H1 (cell line): ENCODE results near the gene RBM4. TPM values are rescaled to one million over a fixed set of nuclear protein-coding genes. Genes with fewer than 3 reads are reported as not detected.

Experiments
- CTCF ChIA-PET: fragments of 300-600 bp; sonication (Branson Sonifier 250); formaldehyde crosslinking; loops from one replicate; lab custom pipeline; 2021; ENCODE audit not compliant: partially characterized antibody; lab: Charles Lee
- POLR2A ChIA-PET: fragments of 300-600 bp; sonication (Branson Sonifier 250); formaldehyde crosslinking; loops from one replicate; lab custom pipeline; 2021; ENCODE audit warnings: inconsistent platforms; ENCODE audit not compliant: partially characterized antibody; lab: Charles Lee
- DNase-seq, 2 experiments: peaks; one replicate each; pipeline versions ENCODE4 v3.0.0 to v3.0.0-alpha.2; 2010 to 2022; ENCODE audit warnings: low spot score in 2 of 2, low read depth in 1 of 2, mixed read lengths in 1 of 2
- FAIRE-seq: peaks from 2 replicates; lab custom pipeline; 2011; peaks lifted over from hg19 to GRCh38; lab: Jason Lieb, UNC
- H2AFZ ChIP-seq: 2 replicates; pipeline ENCODE4 v1.8.1; 2012; ENCODE audit warnings: low read length, inconsistent platforms
- H2AK5ac ChIP-seq: 2 replicates; pipeline ENCODE4 v1.6.1; 2013; ENCODE audit warnings: low read depth, low read length
- H2BK120ac ChIP-seq: replicated peaks from 2 replicates; pipeline ENCODE3; 2013; ENCODE audit warnings: low read depth, low read length, inconsistent platforms
- H2BK12ac ChIP-seq: 2 replicates; pipeline ENCODE4 v1.6.1; 2013; ENCODE audit warnings: low read depth, low read length
- H2BK15ac ChIP-seq: 2 replicates; pipeline ENCODE4 v1.6.1; 2013; ENCODE audit warnings: low read length
- H2BK20ac ChIP-seq: 2 replicates; pipeline ENCODE4 v1.6.1; 2013; ENCODE audit warnings: low read length
- H2BK5ac ChIP-seq: 2 replicates; pipeline ENCODE4 v1.6.1; 2013; ENCODE audit warnings: low read depth, low read length
- H3K14ac ChIP-seq: 2 replicates; pipeline ENCODE4 v1.6.1; 2013; ENCODE audit warnings: inconsistent platforms; ENCODE audit not compliant: insufficient read length
- H3K18ac ChIP-seq: 2 replicates; pipeline ENCODE4 v1.6.1; 2013; ENCODE audit warnings: low read length; ENCODE audit errors: extremely low read depth
- H3K23ac ChIP-seq: 2 replicates; pipeline ENCODE4 v1.6.1; 2013; ENCODE audit warnings: inconsistent platforms; ENCODE audit not compliant: insufficient read length
- H3K23me2 ChIP-seq: 2 replicates; pipeline ENCODE4 v1.6.1; 2013; ENCODE audit warnings: low read depth, low read length
- H3K27ac ChIP-seq: 2 replicates; pipeline ENCODE4 v1.6.1; 2011; ENCODE audit warnings: low read depth, low read length, inconsistent platforms
- H3K27me3 ChIP-seq, 4 experiments: replicated peaks in 1 of 4; 1 replicate in 1 of 4; 2 replicates in 3 of 4; pipeline versions ENCODE4 v1.6.1 to v1.8.1; 2011 to 2013; ENCODE audit warnings: low read length in 3 of 4, mild to moderate bottlenecking in 3 of 4, inconsistent platforms in 2 of 4, mixed read lengths in 2 of 4, moderate library complexity in 1 of 4; ENCODE audit not compliant: control insufficient read depth in 3 of 4, insufficient read depth in 3 of 4; ENCODE audit errors: extremely low read depth in 1 of 4
- H3K36me3 ChIP-seq, 4 experiments: 2 replicates each; pipeline versions ENCODE4 v1.6.1 to v1.8.1; 2011 to 2013; ENCODE audit warnings: mild to moderate bottlenecking in 4 of 4, low read length in 3 of 4, moderate library complexity in 2 of 4, control low read depth in 1 of 4, inconsistent platforms in 1 of 4; ENCODE audit not compliant: insufficient read depth in 4 of 4, control insufficient read depth in 2 of 4
- H3K4ac ChIP-seq: replicated peaks from 2 replicates; pipeline ENCODE3; 2013; ENCODE audit warnings: low read length, low read depth, mixed read lengths, inconsistent platforms; ENCODE audit not compliant: insufficient read length
- H3K4me1 ChIP-seq, 4 experiments: replicated peaks in 1 of 4; 1 replicate in 1 of 4; 2 replicates in 3 of 4; pipeline versions ENCODE4 v1.6.1 to v1.8.1; 2011 to 2013; ENCODE audit warnings: low read length in 3 of 4, inconsistent platforms in 2 of 4, mixed read lengths in 1 of 4; ENCODE audit not compliant: insufficient read depth in 4 of 4, control insufficient read depth in 3 of 4
- H3K4me2 ChIP-seq, 2 experiments: 2 replicates each; pipeline versions ENCODE4 v1.6.1 to v1.8.1; 2011 to 2013; ENCODE audit warnings: low read depth in 2 of 2, low read length in 2 of 2, control low read depth in 1 of 2, inconsistent platforms in 1 of 2, mild to moderate bottlenecking in 1 of 2; ENCODE audit not compliant: insufficient read depth in 1 of 2
- H3K4me3 ChIP-seq, 4 experiments: fragments of 200-600, 300-600 bp in 1 of 4; sonication (generic), shearing (Covaris generic), sonication (Bioruptor Twin) in 1 of 4; 2 replicates each; pipeline versions ENCODE4 v1.5.1 to v1.8.1; 2011 to 2016; ENCODE audit warnings: low read length in 4 of 4, low read depth in 3 of 4, control low read depth in 2 of 4, inconsistent platforms in 2 of 4, mild to moderate bottlenecking in 2 of 4, mixed read lengths in 1 of 4, moderate library complexity in 1 of 4; ENCODE audit not compliant: insufficient read depth in 2 of 4; ENCODE audit errors: extremely low read depth in 1 of 4
- H3K56ac ChIP-seq: replicated peaks from 2 replicates; pipeline ENCODE3; 2013; ENCODE audit warnings: low read depth, mild to moderate bottlenecking, mixed read lengths, low read length, inconsistent platforms; ENCODE audit not compliant: insufficient read length
- H3K79me1 ChIP-seq: 2 replicates; pipeline ENCODE4 v1.6.1; 2013; ENCODE audit warnings: low read depth, low read length, control low read depth
- H3K79me2 ChIP-seq, 2 experiments: 2 replicates each; pipeline versions ENCODE4 v1.6.1 to v1.8.1; 2012 to 2013; ENCODE audit warnings: low read length in 2 of 2, mild to moderate bottlenecking in 2 of 2, inconsistent platforms in 1 of 2; ENCODE audit not compliant: insufficient read depth in 2 of 2, control insufficient read depth in 1 of 2
- H3K9ac ChIP-seq, 4 experiments: replicated peaks in 1 of 4; 1 replicate in 1 of 4; 2 replicates in 3 of 4; pipeline versions ENCODE4 v1.6.1 to v1.8.1; 2011 to 2013; ENCODE audit warnings: low read depth in 3 of 4, low read length in 3 of 4, control low read depth in 2 of 4, mild to moderate bottlenecking in 2 of 4, moderate library complexity in 2 of 4, inconsistent platforms in 1 of 4; ENCODE audit errors: extremely low read depth in 1 of 4
- H3K9me3 ChIP-seq, 2 experiments: 2 replicates each; pipeline versions ENCODE4 v1.6.1 to v1.8.1; 2012 to 2013; ENCODE audit warnings: mild to moderate bottlenecking in 2 of 2, moderate library complexity in 2 of 2, control low read depth in 1 of 2, inconsistent platforms in 1 of 2, low read depth in 1 of 2, low read length in 1 of 2, mixed read lengths in 1 of 2; ENCODE audit not compliant: insufficient read depth in 2 of 2
- H4K20me1 ChIP-seq, 2 experiments: replicated peaks in 1 of 2; 2 replicates each; pipeline versions ENCODE3 to v1.8.1; 2011 to 2013; ENCODE audit warnings: inconsistent platforms in 2 of 2, low read length in 2 of 2, mild to moderate bottlenecking in 1 of 2; ENCODE audit not compliant: insufficient read depth in 2 of 2, control insufficient read depth in 1 of 2
- H4K5ac ChIP-seq: 2 replicates; pipeline ENCODE4 v1.6.1; 2013; ENCODE audit warnings: low read length, low read depth, mixed read lengths, inconsistent platforms; ENCODE audit not compliant: insufficient read length
- H4K8ac ChIP-seq: 2 replicates; pipeline ENCODE4 v1.8.0; 2013; ENCODE audit warnings: mild to moderate bottlenecking, moderate library complexity, low read length, inconsistent platforms; ENCODE audit not compliant: insufficient read depth; ENCODE audit errors: extremely low read depth
- H4K91ac ChIP-seq: replicated peaks from 2 replicates; pipeline ENCODE3; 2013; ENCODE audit warnings: low read length, mixed read lengths, inconsistent platforms; ENCODE audit not compliant: insufficient read length
- HDAC2 ChIP-seq, 2 experiments: fragments of 300-600 bp in 1 of 2; sonication (generic) in 1 of 2; IDR thresholded peaks; 2 replicates each; pipeline ENCODE4 v1.6.1; 2011 to 2012; ENCODE audit warnings: low read depth in 2 of 2, low read length in 2 of 2, mild to moderate bottlenecking in 2 of 2, moderate library complexity in 2 of 2, borderline replicate concordance in 1 of 2, inconsistent platforms in 1 of 2
- NRF1 ChIP-seq: IDR thresholded peaks from 2 replicates; pipeline ENCODE4 v1.6.1; 2011; ENCODE audit warnings: mild to moderate bottlenecking, low read depth, low read length, improper control_type of control experiment
- POU5F1 ChIP-seq: IDR thresholded peaks from 2 replicates; pipeline ENCODE4 v1.6.1; 2011; ENCODE audit warnings: low read depth, mild to moderate bottlenecking, low read length, moderate library complexity
- RNF2 ChIP-seq: fragments of 200-900, 300-1000 bp; sonication (generic); IDR thresholded peaks from 2 replicates; pipeline ENCODE4 v1.7.1; 2016; ENCODE audit warnings: borderline replicate concordance, low read depth, mild to moderate bottlenecking, antibody characterized with exemption, low read length; ENCODE audit not compliant: poor library complexity, severe bottlenecking; ENCODE audit errors: missing control alignments
- WGBS, 2 experiments: shearing (Covaris generic) in 1 of 2; methylation state at CpG; one replicate each; pipeline versions ENCODE4 v1.1.6 to v1.1.7; 2013 to 2015; ENCODE audit warnings: low lambda C conversion rate in 2 of 2, mixed read lengths in 2 of 2, inconsistent platforms in 1 of 2, low coverage in 1 of 2, missing lambda C conversion rate in 1 of 2; ENCODE audit not compliant: insufficient replicate concordance in 2 of 2, insufficient coverage in 1 of 2, insufficient read length in 1 of 2; ENCODE audit errors: extremely low coverage in 1 of 2, missing lambda C conversion rate in 1 of 2; 5-methylcytosine and 5-hydroxymethylcytosine counted together
- polyA plus RNA-seq, 7 experiments: library from polyadenylated mRNA; depleted of rRNA in 3 of 7; stranded (reverse) in 5 of 7; unstranded in 2 of 7; fragments of >200 nt in 5 of 7; fragments of 200-250 nt in 2 of 7; gene quantifications; 1 replicate in 5 of 7; 2 replicates in 1 of 7; 4 replicates in 1 of 7; pipeline versions ENCODE4 v1.2.1 to v1.2.3, GENCODE V29; 2011 to 2013; ENCODE audit warnings: missing spikeins in 2 of 7, mixed read lengths in 2 of 7
- total RNA-seq: library from RNA; stranded (reverse); fragmentation: NEBNext Ultra II Directional; extraction: Animal tissue kit (Norgen Biotek cat#: 25700); gene quantifications from 2 replicates; pipeline ENCODE4 v1.2.1, GENCODE V29; 2021

Gene RBM4
- total and polyA plus RNA-seq, 2 of the 8 experiments (the other 6 are each of a cell fraction or from before 2014, with no cell fraction given), result 192 to 330 TPM

GRCh38 chr11:66591175-66591574 is 47.3 kb upstream of the RBM4 start:
- no peak overlapping the region for H3K23ac ChIP-seq
- H3K27ac ChIP-seq, result no peak overlapping the region
- peaks cover 2% of the 10 kb centered on the region for H3K79me1 ChIP-seq
- H3K4ac ChIP-seq, result no peak overlapping the region
- TF ChIP-seq NRF1 (no peak), POU5F1 (no peak), HDAC2 (IDR thresholded peaks at IDR 0.05; ENCODE audit: borderline replicate concordance in 1 of 2, low read depth in 2 of 2, low read length in 2 of 2) (no peak), RNF2 (no peak)
- 92% methylated on average over 2 of the region's 2 CpGs; no CpG with 5 or more reads in 1 of the 2 experiments for WGBS, 2 experiments
- H2BK12ac ChIP-seq, result no peak overlapping the region
- H4K20me1 ChIP-seq, result no peaks in the 10 kb centered on the region
- peaks cover 13 to 25% of the 10 kb centered on the region in 2 experiments for H3K9me3 ChIP-seq
- no peaks in the 10 kb centered on the region; a peak in 1 of 8 replicates for H3K36me3 ChIP-seq
- FAIRE-seq, result no peak
- H3K56ac ChIP-seq, result no peak overlapping the region
- no peak overlapping the region for H3K14ac ChIP-seq
- no peak for DNase-seq
- H3K27me3 ChIP-seq, result peaks cover 0 to 10% (median 4%) of the 10 kb centered on the region in 4 experiments; a peak in 3 of 7 replicates
- H3K4me1 ChIP-seq, result peaks cover 0 to 11% (median 7%) of the 10 kb centered on the region in 4 experiments; a peak in 6 of 7 replicates
- no peak overlapping the region for H2AFZ ChIP-seq
- H2BK15ac ChIP-seq, result no peak overlapping the region
- H2AK5ac ChIP-seq, result no peak overlapping the region
- H3K23me2 ChIP-seq, result peaks cover 9% of the 10 kb centered on the region
- POLR2A ChIA-PET, result interaction anchor here (1.2 to 65.3 kb wide), 6 partner anchors 7 to 51 kb away, joined by 4 to 2165 read pairs (median 6); partner anchors contain the start of genes ACTN3, RBM14, RBM4 and ZDHHC24
- H3K4me2 ChIP-seq, result no peak overlapping the region
- H2BK5ac ChIP-seq, result no peak overlapping the region
- no peak overlapping the region for H2BK20ac ChIP-seq
- H3K79me2 ChIP-seq, result peaks cover 0 to 5% of the 10 kb centered on the region in 2 experiments; a peak in 2 of 4 replicates
- no peak overlapping the region for H4K91ac ChIP-seq
- H3K4me3 ChIP-seq, result no peak overlapping the region
- H4K5ac ChIP-seq, result no peak overlapping the region
- no peak overlapping the region for H2BK120ac ChIP-seq
- CTCF ChIA-PET, result interaction anchor here (0.6 to 3.5 kb wide), 13 partner anchors 8 to 100 kb away, joined by 3 to 43 read pairs (median 7); partner anchors contain the start of gene CTSF
- H3K9ac ChIP-seq, result no peak overlapping the region
- H3K18ac ChIP-seq, result no peak overlapping the region
- no peak overlapping the region for H4K8ac ChIP-seq
